Activated T-helper 2 cell treated with anti-CD3 and anti-CD28 coated beads, Interferon-gamma antibody, Interleukin-2, Interleukin-4, amounts not matched to agents 10 μg/mL and 5 μg/mL and 100 μg/mL, durations not matched to agents 14 hours and 24 hours and 36 hours (primary cell): ENCODE measurements around the gene HPS1. TPM values are rescaled to one million over a fixed set of nuclear protein-coding genes. Genes with fewer than 3 reads are reported as not detected.

Source experiments
- DNase-seq: peaks from one replicate; pipeline ENCODE4 v3.0.0; 2021; ENCODE audit warnings: low spot score
- H3K27ac Mint-ChIP-seq: one replicate; pipeline ENCODE4 v1.8.0; 2021; ENCODE audit warnings: mixed read lengths
- H3K27me3 Mint-ChIP-seq: one replicate; pipeline ENCODE4 v1.8.0; 2021; ENCODE audit warnings: low read depth, mixed read lengths
- H3K36me3 Mint-ChIP-seq: one replicate; pipeline ENCODE4 v1.8.0; 2021; ENCODE audit warnings: low read depth, mixed read lengths
- H3K4me1 Mint-ChIP-seq: one replicate; pipeline ENCODE4 v1.8.0; 2021; ENCODE audit warnings: low read depth, mixed read lengths
- H3K4me3 Mint-ChIP-seq: one replicate; pipeline ENCODE4 v1.8.0; 2021; ENCODE audit warnings: low read depth, mild to moderate bottlenecking, moderate library complexity, mixed read lengths
- H3K9me3 Mint-ChIP-seq: one replicate; pipeline ENCODE4 v1.8.0; 2021; ENCODE audit warnings: mixed read lengths
- intact Hi-C: fragments of 100-400 bp; cut with micrococcal nuclease; formaldehyde crosslinking; loops from one replicate; pipeline ENCODE4 v1.15.1; 2023
- total RNA-seq: library from RNA; stranded (reverse); gene quantifications from 2 replicates; pipeline ENCODE4 v1.2.3, GENCODE V29; 2022

The HPS1 gene
- total RNA-seq, 1 donor from 2014 or later: 62.0 TPM

- Mint-ChIP-seq H3K27ac (no peak overlapping the region), H3K9me3 (no peaks in the 10 kb centered on the region), H3K4me1 (peaks cover 3% of the 10 kb centered on the region), H3K36me3 (no peaks in the 10 kb centered on the region), H3K4me3 (no peak overlapping the region), H3K27me3 (peaks cover 23% of the 10 kb centered on the region)
- intact Hi-C loops: no loop called here
- no peak for DNase-seq
Measured at GRCh38 chr10:98474628-98475027, 27.9 kb upstream of the HPS1 start.

GRCh38 chr10:98472196-98472595 lies 25.5 kb upstream of the HPS1 start:
- H3K36me3 Mint-ChIP-seq: no peaks in the 10 kb centered on the region
- no peak for DNase-seq
- H3K9me3 Mint-ChIP-seq: no peaks in the 10 kb centered on the region
- no peak overlapping the region for H3K4me3 Mint-ChIP-seq
- H3K4me1 Mint-ChIP-seq: peaks cover 10% of the 10 kb centered on the region
- intact Hi-C loops: no loop called here
- H3K27me3 Mint-ChIP-seq: peaks cover 37% of the 10 kb centered on the region
- H3K27ac Mint-ChIP-seq: no peak overlapping the region

- DNase-seq: no peak
- Mint-ChIP-seq H3K36me3 (no peaks in the 10 kb centered on the region), H3K27ac (no peak overlapping the region), H3K4me3 (no peak overlapping the region), H3K27me3 (peaks cover 40% of the 10 kb centered on the region), H3K4me1 (peaks cover 13% of the 10 kb centered on the region), H3K9me3 (no peaks in the 10 kb centered on the region)
- intact Hi-C loops: no loop called here
Measured at GRCh38 chr10:98470850-98471249, 24.1 kb upstream of the HPS1 start.

GRCh38 chr10:98469001-98469931 lies 22.5 kb upstream of the HPS1 start:
- intact Hi-C loops: loop anchor here (5.0 kb wide), 1 partner anchor 573 kb away; no protein-coding TSS in a partner anchor

GRCh38 chr10:98467506-98468318 lies 21.0 kb upstream of the HPS1 start:
- peak; percentile 45 for DNase-seq
- peak overlapping the region; percentile 85 for H3K4me3 Mint-ChIP-seq
- H3K27me3 Mint-ChIP-seq: peaks cover 39% of the 10 kb centered on the region
- intact Hi-C loops: loop anchor here (1.0 to 5.0 kb wide), 3 partner anchors 197 to 779 kb away; no protein-coding TSS in a partner anchor
- no peak overlapping the region for H3K27ac Mint-ChIP-seq
- no peaks in the 10 kb centered on the region for H3K36me3 Mint-ChIP-seq
- peaks cover 13% of the 10 kb centered on the region for H3K4me1 Mint-ChIP-seq
- H3K9me3 Mint-ChIP-seq: no peaks in the 10 kb centered on the region

More at GRCh38 chr10:98469001-98469931, 22.5 kb upstream of the HPS1 start:
- H3K27ac Mint-ChIP-seq: no peak overlapping the region
- H3K9me3 Mint-ChIP-seq: no peaks in the 10 kb centered on the region
- H3K27me3 Mint-ChIP-seq: peaks cover 42% of the 10 kb centered on the region
- H3K4me1 Mint-ChIP-seq: peaks cover 14% of the 10 kb centered on the region
- no peak overlapping the region for H3K4me3 Mint-ChIP-seq
- DNase-seq: no peak
- no peaks in the 10 kb centered on the region for H3K36me3 Mint-ChIP-seq

GRCh38 chr10:98466861-98467505 lies 20.2 kb upstream of the HPS1 start:
- peaks cover 35% of the 10 kb centered on the region for H3K27me3 Mint-ChIP-seq
- no peak overlapping the region for H3K4me3 Mint-ChIP-seq
- H3K9me3 Mint-ChIP-seq: no peaks in the 10 kb centered on the region
- H3K36me3 Mint-ChIP-seq: no peaks in the 10 kb centered on the region
- no peak overlapping the region for H3K27ac Mint-ChIP-seq
- H3K4me1 Mint-ChIP-seq: peaks cover 13% of the 10 kb centered on the region
- intact Hi-C loops: loop anchor here (1.0 to 5.0 kb wide), 3 partner anchors 197 to 779 kb away; no protein-coding TSS in a partner anchor
- DNase-seq: no peak

- Mint-ChIP-seq H3K27me3 (peaks cover 32% of the 10 kb centered on the region), H3K36me3 (no peaks in the 10 kb centered on the region), H3K4me3 (no peak overlapping the region), H3K9me3 (no peaks in the 10 kb centered on the region), H3K4me1 (peaks cover 14% of the 10 kb centered on the region), H3K27ac (no peak overlapping the region)
- intact Hi-C loops: loop anchor here (5.0 kb wide), 1 partner anchor 576 kb away; no protein-coding TSS in a partner anchor
- DNase-seq: no peak
Measured at GRCh38 chr10:98465866-98466265, 19.1 kb upstream of the HPS1 start.

- H3K4me3 Mint-ChIP-seq: no peak overlapping the region
- peaks cover 28% of the 10 kb centered on the region for H3K27me3 Mint-ChIP-seq
- no peaks in the 10 kb centered on the region for H3K36me3 Mint-ChIP-seq
- intact Hi-C loops: no loop called here
- no peaks in the 10 kb centered on the region for H3K9me3 Mint-ChIP-seq
- peaks cover 14% of the 10 kb centered on the region for H3K4me1 Mint-ChIP-seq
- DNase-seq: no peak
- no peak overlapping the region for H3K27ac Mint-ChIP-seq
Measured at GRCh38 chr10:98463976-98464754, 17.4 kb upstream of the HPS1 start.

- Mint-ChIP-seq H3K27me3 (peaks cover 24% of the 10 kb centered on the region), H3K27ac (no peak overlapping the region), H3K4me1 (peaks cover 11% of the 10 kb centered on the region), H3K36me3 (no peaks in the 10 kb centered on the region), H3K9me3 (no peaks in the 10 kb centered on the region), H3K4me3 (no peak overlapping the region)
- intact Hi-C loops: no loop called here
- DNase-seq: no peak
Measured at GRCh38 chr10:98463016-98463415, 16.3 kb upstream of the HPS1 start.

GRCh38 chr10:98461500-98461842 lies 14.7 kb upstream of the HPS1 start:
- peaks cover 28% of the 10 kb centered on the region for H3K27me3 Mint-ChIP-seq
- H3K36me3 Mint-ChIP-seq: no peaks in the 10 kb centered on the region
- H3K4me1 Mint-ChIP-seq: peaks cover 5% of the 10 kb centered on the region
- DNase-seq: no peak
- H3K27ac Mint-ChIP-seq: no peak overlapping the region
- intact Hi-C loops: no loop called here
- H3K9me3 Mint-ChIP-seq: no peaks in the 10 kb centered on the region
- no peak overlapping the region for H3K4me3 Mint-ChIP-seq

- no peak for DNase-seq
- intact Hi-C loops: no loop called here
- no peaks in the 10 kb centered on the region for H3K36me3 Mint-ChIP-seq
- peaks cover 28% of the 10 kb centered on the region for H3K27me3 Mint-ChIP-seq
- H3K27ac Mint-ChIP-seq: no peak overlapping the region
- H3K4me1 Mint-ChIP-seq: peaks cover 5% of the 10 kb centered on the region
- H3K9me3 Mint-ChIP-seq: no peaks in the 10 kb centered on the region
- H3K4me3 Mint-ChIP-seq: no peak overlapping the region
Measured at GRCh38 chr10:98460837-98461499, 14.2 kb upstream of the HPS1 start.
